MM.1S (cell line): ENCODE measurements around the gene TOX4.

ENCODE experiments used
- DNase-seq: peaks from one replicate; pipeline ENCODE4 v3.0.0-alpha.2; 2015
- H2AFZ ChIP-seq: fragments of 300-600 bp; sonication (generic); 2 replicates; pipeline ENCODE4 v1.6.0; 2016; ENCODE audit warnings: antibody characterized with exemption, low read length
- H3F3A ChIP-seq: fragments of 300-600 bp; sonication (generic); 2 replicates; pipeline ENCODE4 v1.6.1; 2016; ENCODE audit warnings: mild to moderate bottlenecking, antibody characterized with exemption, low read length, moderate library complexity, mixed read lengths; ENCODE audit not compliant: insufficient read depth
- H3K27ac ChIP-seq: fragments of 300-600 bp; sonication (generic); 2 replicates; pipeline ENCODE4 v1.5.1; 2016; ENCODE audit warnings: mild to moderate bottlenecking, low read length
- H3K27me3 ChIP-seq: fragments of 300-600 bp; sonication (generic); replicated peaks from 2 replicates; pipeline ENCODE4 v1.6.0; 2016; ENCODE audit warnings: low read length; ENCODE audit not compliant: insufficient read depth
- H3K36me3 ChIP-seq: fragments of 300-600 bp; sonication (generic); replicated peaks from 2 replicates; pipeline ENCODE4 v1.6.1; 2016; ENCODE audit warnings: mild to moderate bottlenecking, low read length, mixed read lengths; ENCODE audit not compliant: insufficient read depth
- H3K4me1 ChIP-seq: fragments of 300-600 bp; sonication (generic); 2 replicates; pipeline ENCODE4 v1.6.1; 2016; ENCODE audit warnings: low read length, mixed read lengths
- H3K4me2 ChIP-seq: fragments of 300-600 bp; sonication (generic); 2 replicates; pipeline ENCODE4 v1.6.0; 2016; ENCODE audit warnings: low read depth, low read length
- H3K4me3 ChIP-seq: fragments of 300-600 bp; sonication (generic); 2 replicates; pipeline ENCODE4 v1.5.1; 2016; ENCODE audit warnings: low read length, mixed read lengths
- H3K79me2 ChIP-seq: fragments of 300-600 bp; sonication (generic); 2 replicates; pipeline ENCODE4 v1.6.1; 2016; ENCODE audit warnings: mixed run types, low read length, mixed read lengths
- H3K9ac ChIP-seq: fragments of 300-600 bp; sonication (generic); 2 replicates; pipeline ENCODE4 v1.6.1; 2016; ENCODE audit warnings: low read length, mixed read lengths
- H3K9me2 ChIP-seq: fragments of 300-600 bp; sonication (generic); replicated peaks from 2 replicates; pipeline ENCODE4 v1.6.1; 2016; ENCODE audit warnings: mild to moderate bottlenecking, low read length, mixed read lengths; ENCODE audit not compliant: insufficient read depth
- H3K9me3 ChIP-seq: fragments of 300-600 bp; sonication (generic); replicated peaks from 2 replicates; pipeline ENCODE4 v1.6.1; 2016; ENCODE audit warnings: mild to moderate bottlenecking, low read length, mixed read lengths; ENCODE audit not compliant: insufficient read depth
- H4K20me1 ChIP-seq: fragments of 300-600 bp; sonication (generic); 2 replicates; pipeline ENCODE4 v1.6.1; 2016; ENCODE audit warnings: mild to moderate bottlenecking, low read length, moderate library complexity, mixed read lengths; ENCODE audit not compliant: insufficient read depth
- CTCF ChIP-seq: fragments of 300-600 bp; sonication (generic); IDR thresholded peaks from 2 replicates; pipeline ENCODE4 v1.5.1; 2016; ENCODE audit warnings: antibody characterized with exemption, low read length, mixed read lengths
- EZH2 ChIP-seq: fragments of 300-600 bp; sonication (generic); optimal IDR thresholded peaks from 2 replicates; pipeline ENCODE3; 2017; ENCODE audit warnings: low read depth, mild to moderate bottlenecking, antibody characterized with exemption, low read length, mixed read lengths
- EZH2phosphoT487 ChIP-seq: fragments of 300-600 bp; sonication (generic); IDR thresholded peaks from 2 replicates; pipeline ENCODE4 v1.6.1; 2018; ENCODE audit warnings: antibody characterized with exemption, low read length

Gene TOX4

GRCh38 chr14:21476925-21477681, at the start of gene TOX4, which contains the start of gene RAB2B:
Gene TOX4 (plus strand): TSS chr14:21477195. CDS start chr14:21477279, 84 bp downstream.
Gene RAB2B (minus strand): TSS chr14:21476959. CDS start chr14:21476872, 87 bp downstream.
- H3K9ac ChIP-seq = peak within 1 kb of the TSS; percentile 69
- peak within 1 kb of the TSS; percentile 91 for H3K4me3 ChIP-seq

GRCh38 chr14:21428930-21429329, 48.1 kb upstream of the TOX4 start:
- Histone ChIP-seq H3K4me3 (no peak overlapping the region), H3K9me3 (no peaks in the 10 kb centered on the region), H2AFZ (no peak overlapping the region), H3K27me3 (no peaks in the 10 kb centered on the region), H3F3A (no peaks in the 10 kb centered on the region), H3K9ac (no peak overlapping the region), H4K20me1 (no peaks in the 10 kb centered on the region), H3K4me2 (no peak overlapping the region), H3K9me2 (no peaks in the 10 kb centered on the region), H3K36me3 (peaks cover 2% of the 10 kb centered on the region; the same call in 1 of the 2 replicates), H3K27ac (no peak overlapping the region), H3K4me1 (no peaks in the 10 kb centered on the region), H3K79me2 (peaks cover 19% of the 10 kb centered on the region)
- DNase-seq = no peak
- TF ChIP-seq EZH2 (no peak), CTCF (no peak), EZH2phosphoT487 (no peak)

More at GRCh38 chr14:21476925-21477681, at the start of gene TOX4, which contains the start of gene RAB2B:
- TF ChIP-seq EZH2 (no peak), CTCF (peak; percentile 73), EZH2phosphoT487 (no peak)
- Histone ChIP-seq H3K9me2 (no peaks in the 10 kb centered on the region), H3K4me2 (peak within 1 kb of the TSS; percentile 69), H4K20me1 (no peaks in the 10 kb centered on the region), H2AFZ (peak within 1 kb of the TSS; percentile 81), H3K9me3 (no peaks in the 10 kb centered on the region), H3K27me3 (no peaks in the 10 kb centered on the region), H3K79me2 (peaks cover 22% of the 10 kb centered on the region), H3F3A (no peaks in the 10 kb centered on the region), H3K4me1 (no peaks in the 10 kb centered on the region), H3K36me3 (no peaks in the 10 kb centered on the region), H3K27ac (peak within 1 kb of the TSS; percentile 41; the same call in 1 of the 2 replicates)
- peak; percentile 91 for DNase-seq

GRCh38 chr14:21431126-21431525, 45.9 kb upstream of the TOX4 start:
- Histone ChIP-seq H3K36me3 (0 out of 2 replicates have a peak, but pooled peaks cover 2% of the 10 kb centered on the region), H3K27me3 (no peaks in the 10 kb centered on the region), H3K9me2 (no peaks in the 10 kb centered on the region), H3K4me1 (0 out of 2 replicates have a peak, but pooled peaks cover 2% of the 10 kb centered on the region), H2AFZ (no peak overlapping the region), H3K4me3 (no peak overlapping the region), H3F3A (no peaks in the 10 kb centered on the region), H3K79me2 (peaks cover 40% of the 10 kb centered on the region), H3K27ac (no peak overlapping the region), H3K9me3 (no peaks in the 10 kb centered on the region), H3K9ac (no peak overlapping the region), H3K4me2 (no peak overlapping the region), H4K20me1 (no peaks in the 10 kb centered on the region)
- DNase-seq = no peak
- TF ChIP-seq EZH2 = no peak
- no peak for TF ChIP-seq EZH2phosphoT487
- TF ChIP-seq CTCF = no peak
